GM15510 (cell line): ENCODE measurements around the gene PRKCG.
A peak's percentile ranks its signal among the peaks of the same experiment; 100 is the strongest.

Experiments
- POLR2A ChIP-seq: IDR thresholded peaks from 3 replicates; pipeline ENCODE4 v1.6.1; 2011; ENCODE audit warnings: borderline replicate concordance; ENCODE audit not compliant: insufficient read length; ENCODE audit errors: extremely low read depth

PRKCG gene

GRCh38 chr19:53881482-53882390, at the start of gene PRKCG:
PRKCG (plus strand) TSS chr19:53882197; CDS start chr19:53882495, 298 bp downstream.
- no peak for TF ChIP-seq POLR2A

GRCh38 chr19:53844849-53845246, 37.1 kb upstream of the PRKCG start:
- TF ChIP-seq POLR2A, result no peak

- no peak for TF ChIP-seq POLR2A
Observed at GRCh38 chr19:53847555-53847954, 34.4 kb upstream of the PRKCG start.

GRCh38 chr19:53849237-53849676, 32.7 kb upstream of the PRKCG start:
- no peak for TF ChIP-seq POLR2A

- TF ChIP-seq POLR2A, result no peak
Observed at GRCh38 chr19:53853707-53854106, 28.3 kb upstream of the PRKCG start.

- no peak for TF ChIP-seq POLR2A
Observed at GRCh38 chr19:53864308-53864836, 17.6 kb upstream of the PRKCG start.

- no peak for TF ChIP-seq POLR2A
Observed at GRCh38 chr19:53865523-53865917, 16.5 kb upstream of the PRKCG start.

GRCh38 chr19:53865918-53866864, 15.8 kb upstream of the PRKCG start:
- peak; percentile 42 for TF ChIP-seq POLR2A

- TF ChIP-seq POLR2A, result no peak
Observed at GRCh38 chr19:53866865-53867224, 15.2 kb upstream of the PRKCG start.

- peak; percentile 45 for TF ChIP-seq POLR2A
Observed at GRCh38 chr19:53867225-53868090, 14.5 kb upstream of the PRKCG start, which contains the start of gene MYADM. MYADM (plus strand) TSS chr19:53867883; CDS start chr19:53873530, 5,647 bp downstream.

- no peak for TF ChIP-seq POLR2A
Observed at GRCh38 chr19:53868091-53868891, 13.7 kb upstream of the PRKCG start.

- TF ChIP-seq POLR2A, result peak; percentile 39
Observed at GRCh38 chr19:53868892-53869804, 12.8 kb upstream of the PRKCG start.

- no peak for TF ChIP-seq POLR2A
Observed at GRCh38 chr19:53870485-53870844, 11.5 kb upstream of the PRKCG start.

GRCh38 chr19:53871454-53871853, 10.5 kb upstream of the PRKCG start:
- no peak for TF ChIP-seq POLR2A
